ENCODE results near the gene PLEKHA1. TPM values are rescaled to one million over a fixed set of nuclear protein-coding genes. Genes with fewer than 3 reads are reported as not detected.

The PLEKHA1 gene
- total RNA-seq, 1 experiment from 2014 or later, result 31.0 TPM

DNA sequence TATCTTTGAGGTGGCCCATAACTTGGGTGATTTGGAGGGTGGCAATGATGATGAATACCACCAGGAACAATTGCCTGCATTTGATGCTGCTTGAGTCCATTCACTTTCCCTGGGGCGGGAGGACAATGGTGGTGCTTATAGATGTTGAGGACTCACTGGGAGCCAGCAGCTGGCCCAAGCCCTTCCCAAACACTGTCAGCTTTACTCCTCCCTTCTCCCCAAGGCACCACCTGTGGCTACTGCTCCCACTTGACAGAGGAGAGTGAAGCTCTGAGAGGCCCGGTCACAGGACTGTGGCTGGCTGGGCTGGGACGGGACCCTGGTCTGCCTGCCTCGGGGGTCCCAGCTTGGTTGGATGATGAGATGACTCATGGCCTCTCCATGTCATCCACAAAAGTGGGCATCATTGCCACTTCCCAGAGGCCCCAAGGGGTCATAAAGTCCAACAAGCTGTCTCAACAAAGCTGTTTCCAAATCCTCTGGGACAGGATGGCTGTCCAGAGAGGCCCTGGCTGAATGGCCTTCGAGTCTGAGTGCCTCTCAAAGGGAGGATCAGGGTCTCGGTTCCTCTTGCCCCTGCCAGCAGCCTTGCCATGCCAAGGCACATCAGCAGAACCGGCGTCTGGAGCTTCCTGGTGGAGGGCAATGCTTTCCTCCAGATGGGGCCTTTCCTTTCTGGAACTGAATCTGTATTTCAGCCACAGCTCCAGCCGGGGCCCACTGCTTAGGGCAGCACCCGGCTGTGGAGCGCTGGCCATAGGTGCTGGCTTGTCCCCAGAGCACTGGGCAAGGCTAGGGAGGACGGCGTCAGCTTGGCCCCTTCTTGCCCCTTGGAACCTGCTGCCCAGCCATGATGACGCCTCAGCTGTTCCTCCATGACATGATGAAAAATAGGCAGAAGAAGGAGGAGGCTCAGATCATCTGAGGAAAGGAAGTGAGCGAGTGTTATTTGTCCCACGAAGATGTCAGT is 47.0 kb upstream of the PLEKHA1 start:
- Mint-ChIP-seq H3K4me1 (ENCODE audit: low read depth, unreplicated experiment) (peaks cover 15% of the 10 kb centered on the region), H3K4me3 (ENCODE audit: low read depth, unreplicated experiment) (no peak overlapping the region), H3K27ac (ENCODE audit: unreplicated experiment) (no peak overlapping the region), H3K9me3 (ENCODE audit: low read depth, unreplicated experiment) (no peaks in the 10 kb centered on the region), H3K27me3 (ENCODE audit: unreplicated experiment) (no peaks in the 10 kb centered on the region), H3K36me3 (ENCODE audit: insufficient read depth, unreplicated experiment) (peaks cover 14% of the 10 kb centered on the region)
- no peak for DNase-seq
- CTCF ChIA-PET, result no interaction called here
- TF ChIP-seq, protein P1, sequence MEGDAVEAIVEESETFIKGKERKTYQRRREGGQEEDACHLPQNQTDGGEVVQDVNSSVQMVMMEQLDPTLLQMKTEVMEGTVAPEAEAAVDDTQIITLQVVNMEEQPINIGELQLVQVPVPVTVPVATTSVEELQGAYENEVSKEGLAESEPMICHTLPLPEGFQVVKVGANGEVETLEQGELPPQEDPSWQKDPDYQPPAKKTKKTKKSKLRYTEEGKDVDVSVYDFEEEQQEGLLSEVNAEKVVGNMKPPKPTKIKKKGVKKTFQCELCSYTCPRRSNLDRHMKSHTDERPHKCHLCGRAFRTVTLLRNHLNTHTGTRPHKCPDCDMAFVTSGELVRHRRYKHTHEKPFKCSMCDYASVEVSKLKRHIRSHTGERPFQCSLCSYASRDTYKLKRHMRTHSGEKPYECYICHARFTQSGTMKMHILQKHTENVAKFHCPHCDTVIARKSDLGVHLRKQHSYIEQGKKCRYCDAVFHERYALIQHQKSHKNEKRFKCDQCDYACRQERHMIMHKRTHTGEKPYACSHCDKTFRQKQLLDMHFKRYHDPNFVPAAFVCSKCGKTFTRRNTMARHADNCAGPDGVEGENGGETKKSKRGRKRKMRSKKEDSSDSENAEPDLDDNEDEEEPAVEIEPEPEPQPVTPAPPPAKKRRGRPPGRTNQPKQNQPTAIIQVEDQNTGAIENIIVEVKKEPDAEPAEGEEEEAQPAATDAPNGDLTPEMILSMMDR (IDR thresholded peaks at IDR 0.05; ENCODE audit: unreplicated experiment), result no peak
- no TSS peak for BruUV-seq (replicated peaks)
- intact Hi-C loops (cut with micrococcal nuclease; ENCODE audit: unreplicated experiment), result no loop called here

DNA sequence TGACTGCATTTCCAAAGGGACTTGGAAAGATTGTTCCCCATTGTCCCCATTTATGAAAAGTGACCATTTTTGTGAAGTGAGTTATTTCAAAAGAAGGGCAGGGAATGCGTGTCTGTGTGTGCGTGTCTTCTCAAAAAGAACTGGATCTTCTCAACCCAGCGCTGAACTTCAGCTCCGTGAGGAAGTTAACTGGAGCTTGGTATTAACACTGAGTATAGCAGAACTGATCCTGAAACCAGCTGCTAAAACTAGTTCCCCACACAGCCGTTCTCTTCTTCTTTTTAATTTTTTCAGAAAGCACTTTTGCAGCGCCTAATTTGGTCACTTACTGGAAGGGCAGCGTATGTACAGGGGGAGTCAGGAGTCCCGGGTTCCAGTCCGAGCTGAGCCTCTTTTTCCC is 45.8 kb upstream of the PLEKHA1 start:
- Mint-ChIP-seq H3K27ac (ENCODE audit: unreplicated experiment) (no peak overlapping the region), H3K9me3 (ENCODE audit: low read depth, unreplicated experiment) (no peaks in the 10 kb centered on the region), H3K4me3 (ENCODE audit: low read depth, unreplicated experiment) (no peak overlapping the region), H3K36me3 (ENCODE audit: insufficient read depth, unreplicated experiment) (peaks cover 14% of the 10 kb centered on the region), H3K27me3 (ENCODE audit: unreplicated experiment) (no peaks in the 10 kb centered on the region), H3K4me1 (ENCODE audit: low read depth, unreplicated experiment) (peaks cover 15% of the 10 kb centered on the region)
- intact Hi-C loops (cut with micrococcal nuclease; ENCODE audit: unreplicated experiment), result no loop called here
- TF ChIP-seq, protein P1 (IDR thresholded peaks at IDR 0.05; ENCODE audit: unreplicated experiment), result no peak
- no peak for DNase-seq
- CTCF ChIA-PET, result no interaction called here
- no TSS peak for BruUV-seq (replicated peaks)

DNA sequence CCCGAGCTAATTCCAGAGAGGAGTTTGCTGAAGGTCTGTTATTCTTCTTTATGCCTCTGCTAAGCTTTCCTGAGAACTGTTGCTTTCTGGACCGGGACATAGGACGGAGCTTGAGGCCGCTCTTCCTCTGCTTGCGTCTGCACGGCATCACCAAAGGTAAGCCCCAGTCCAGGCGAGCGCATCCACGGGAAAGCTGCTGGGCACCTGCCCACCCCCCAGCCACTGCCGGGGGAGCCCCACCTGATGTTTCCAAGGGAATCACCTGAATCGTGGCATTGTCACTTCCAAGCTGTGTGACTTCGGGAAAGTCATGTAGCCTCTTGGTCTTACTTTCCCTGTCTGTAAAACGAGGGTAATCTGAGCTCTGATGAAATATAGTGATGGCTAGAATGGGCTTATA is 45.1 kb upstream of the PLEKHA1 start:
- Mint-ChIP-seq H3K4me3 (ENCODE audit: low read depth, unreplicated experiment) (no peak overlapping the region), H3K27me3 (ENCODE audit: unreplicated experiment) (no peaks in the 10 kb centered on the region), H3K4me1 (ENCODE audit: low read depth, unreplicated experiment) (peaks cover 15% of the 10 kb centered on the region), H3K9me3 (ENCODE audit: low read depth, unreplicated experiment) (no peaks in the 10 kb centered on the region), H3K27ac (ENCODE audit: unreplicated experiment) (no peak overlapping the region), H3K36me3 (ENCODE audit: insufficient read depth, unreplicated experiment) (peaks cover 14% of the 10 kb centered on the region)
- no TSS peak for BruUV-seq (replicated peaks)
- DNase-seq, result no peak
- intact Hi-C loops (cut with micrococcal nuclease; ENCODE audit: unreplicated experiment), result no loop called here
- CTCF ChIA-PET, result no interaction called here
- TF ChIP-seq, protein P1 (IDR thresholded peaks at IDR 0.05; ENCODE audit: unreplicated experiment), result no peak

DNA sequence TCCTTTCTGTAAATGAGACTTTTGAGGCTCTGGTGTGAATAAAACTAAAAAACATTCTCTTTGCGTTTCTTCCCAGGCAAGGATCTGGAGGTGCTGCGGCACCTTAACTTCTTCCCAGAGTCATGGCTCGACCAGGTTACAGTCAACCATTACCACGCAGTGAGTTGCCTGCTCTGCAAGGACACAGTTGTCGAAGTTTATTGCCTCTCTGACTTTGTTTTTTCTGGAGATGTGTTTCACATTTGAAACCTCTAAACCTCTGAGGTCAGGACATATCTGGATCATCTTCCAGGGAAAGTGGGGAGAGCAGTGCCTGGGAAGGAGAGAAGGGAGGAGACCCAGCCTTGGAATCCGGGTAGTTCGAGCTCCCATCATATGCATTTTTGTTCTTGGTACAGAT is 43.4 kb upstream of the PLEKHA1 start:
- no peak for DNase-seq
- intact Hi-C loops (cut with micrococcal nuclease; ENCODE audit: unreplicated experiment), result loop anchor here (2.0 kb wide), 1 partner anchor 20 kb away; no protein-coding TSS in a partner anchor
- Mint-ChIP-seq H3K9me3 (ENCODE audit: low read depth, unreplicated experiment) (no peaks in the 10 kb centered on the region), H3K4me3 (ENCODE audit: low read depth, unreplicated experiment) (peak overlapping the region; percentile 33), H3K36me3 (ENCODE audit: insufficient read depth, unreplicated experiment) (peaks cover 14% of the 10 kb centered on the region), H3K27ac (ENCODE audit: unreplicated experiment) (peak overlapping the region; percentile 88), H3K27me3 (ENCODE audit: unreplicated experiment) (no peaks in the 10 kb centered on the region), H3K4me1 (ENCODE audit: low read depth, unreplicated experiment) (peaks cover 15% of the 10 kb centered on the region)
- no TSS peak for BruUV-seq (replicated peaks)
- TF ChIP-seq, protein P1 (IDR thresholded peaks at IDR 0.05; ENCODE audit: unreplicated experiment), result no peak
- CTCF ChIA-PET, result no interaction called here

Measured in Calu3 (cell line).